Stimulated activated CD4-positive, alpha-beta T cell treated with anti-CD3 and anti-CD28 coated beads, Interleukin-12 subunit alpha, Interleukin-12 subunit beta, amount 100 ng/mL, for 24 hours (primary cell): ENCODE data around the gene SERTAD1.
"Not testable (repeated sequence)": the region's sequence is repeated elsewhere in the genome, so short reads cannot be mapped to it uniquely, and the experiment has no call there.

Experiments used
- DNase-seq, 2 experiments: peaks; one replicate each; pipeline ENCODE4 v3.0.0-alpha.2; 2020; ENCODE audit warnings: low read depth in 2 of 2

The SERTAD1 gene, protein sequence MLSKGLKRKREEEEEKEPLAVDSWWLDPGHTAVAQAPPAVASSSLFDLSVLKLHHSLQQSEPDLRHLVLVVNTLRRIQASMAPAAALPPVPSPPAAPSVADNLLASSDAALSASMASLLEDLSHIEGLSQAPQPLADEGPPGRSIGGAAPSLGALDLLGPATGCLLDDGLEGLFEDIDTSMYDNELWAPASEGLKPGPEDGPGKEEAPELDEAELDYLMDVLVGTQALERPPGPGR

DNA sequence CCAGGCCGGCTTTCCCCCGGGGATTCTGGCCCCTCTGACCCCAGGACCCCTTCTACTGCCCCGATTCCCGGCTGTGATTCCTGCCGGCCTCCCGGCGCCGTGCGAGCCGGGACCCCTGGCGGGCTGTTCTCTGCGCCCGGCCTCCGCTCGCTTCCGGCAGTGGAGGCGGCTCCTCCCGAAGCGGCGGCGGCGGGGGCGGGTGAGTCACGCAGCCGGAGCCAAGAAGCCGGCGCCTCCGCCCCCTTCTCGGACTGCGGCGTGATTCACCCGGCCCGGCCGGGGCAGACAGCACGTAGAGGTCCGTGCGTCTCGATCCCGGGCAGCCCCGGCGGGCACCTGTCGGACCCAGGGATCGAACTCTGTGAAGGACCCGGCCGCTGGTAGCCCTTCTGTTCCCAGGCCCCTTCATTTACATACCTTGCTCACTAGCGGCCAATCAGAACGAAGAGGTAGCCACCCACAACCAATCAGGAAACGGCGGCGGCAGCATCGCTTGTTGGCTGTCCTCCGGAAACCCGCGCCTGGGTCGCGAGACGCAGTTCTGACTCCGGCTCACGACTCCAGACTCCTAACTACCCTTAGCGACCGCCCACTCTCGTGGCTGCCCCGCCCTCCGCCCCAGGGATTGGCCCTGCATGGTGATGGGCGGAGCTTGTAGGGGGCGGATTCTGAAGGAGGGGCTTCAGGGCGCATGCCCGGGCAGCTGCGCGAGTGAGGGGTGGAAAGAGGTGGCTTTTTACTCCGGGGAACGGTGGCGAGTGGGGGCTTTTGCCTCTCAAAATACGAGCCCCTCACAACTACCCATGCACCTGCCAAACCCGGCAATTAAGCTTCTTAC, at the start of gene SERTAD1:
TSS of gene SERTAD1 (minus strand) at position 543 of the 838 bp plus-strand sequence. CDS start 2,446 bp downstream, outside the sequence.
- DNase-seq, result peak; percentile 100

DNA sequence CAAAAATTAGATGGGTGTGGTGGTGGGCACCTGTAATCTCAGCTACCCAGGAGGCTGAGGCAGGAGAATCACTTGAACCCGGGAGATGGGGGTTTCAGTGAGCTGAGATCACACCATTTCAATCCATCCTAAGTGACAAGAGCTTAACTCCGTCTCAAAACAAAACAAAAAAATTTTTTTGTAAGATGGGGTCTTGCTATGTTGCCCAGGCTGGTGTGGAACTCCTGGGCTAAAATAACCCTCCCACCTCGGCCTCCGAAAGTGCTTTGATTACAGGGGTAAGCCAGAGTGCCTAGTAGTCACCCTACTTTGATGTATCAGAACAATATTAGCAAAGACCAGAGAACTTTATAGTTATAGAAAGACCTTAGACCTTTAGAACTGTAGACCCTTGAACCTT, 48.9 kb upstream of the SERTAD1 start:
- no peak for DNase-seq

DNA sequence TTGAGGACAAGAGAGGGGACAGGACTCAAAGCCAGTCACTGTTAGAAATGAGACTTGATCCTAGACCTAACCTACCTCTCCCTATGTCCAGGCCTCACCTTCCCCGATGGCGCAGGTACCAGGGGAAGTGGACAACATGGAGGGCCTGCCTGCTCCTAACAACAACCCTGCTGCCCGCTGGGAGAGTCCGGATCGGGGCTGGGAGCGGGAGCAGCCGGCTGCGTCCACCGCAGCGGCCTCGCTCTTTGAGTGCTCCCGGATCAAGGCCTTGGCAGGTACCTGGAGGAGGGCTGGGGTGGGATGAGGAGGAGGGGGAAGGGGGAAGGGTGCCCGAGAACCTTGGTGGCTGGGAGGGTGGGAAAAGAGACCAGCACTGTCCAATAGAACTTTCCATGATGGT, 46.7 kb upstream of the SERTAD1 start:
- DNase-seq, result no peak

DNA sequence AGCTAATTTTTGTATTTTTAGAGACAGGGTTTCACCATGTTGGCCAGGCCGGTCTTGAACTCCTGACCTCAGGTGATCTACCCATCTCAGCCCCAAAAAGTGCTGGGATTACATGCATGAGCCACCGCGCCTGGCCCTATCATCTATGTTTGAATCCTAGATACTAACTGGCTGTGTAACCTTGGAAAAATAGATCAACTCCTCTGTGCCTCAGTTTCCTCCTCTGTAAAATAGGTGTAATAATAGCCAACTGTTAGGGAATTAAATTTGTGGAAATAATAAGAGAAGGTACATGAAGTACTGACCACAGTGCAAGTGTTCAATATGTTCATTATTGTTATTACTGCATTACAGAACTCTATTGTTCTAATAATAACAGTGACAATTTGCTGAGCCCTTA, 45.3 kb upstream of the SERTAD1 start:
- DNase-seq, result no peak

DNA sequence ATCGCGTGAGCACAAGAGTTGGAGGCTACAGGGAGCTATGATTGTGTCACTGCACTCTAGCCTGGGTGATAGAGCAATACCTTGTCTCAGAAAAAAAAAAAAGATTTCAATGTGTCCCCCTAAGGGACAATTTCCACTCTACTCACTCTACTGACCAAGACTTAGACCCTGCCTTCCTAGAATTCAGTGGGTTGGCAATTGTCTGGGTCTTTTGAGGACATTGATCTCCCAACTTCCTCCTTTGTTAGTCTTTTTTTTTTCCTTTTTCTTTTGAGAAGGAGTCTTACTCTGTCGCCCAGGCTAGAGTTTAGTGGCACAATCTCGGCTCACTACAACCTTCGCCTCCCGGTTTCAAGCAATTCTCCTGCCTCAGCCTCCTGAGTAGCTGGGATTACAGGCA, 43.2 kb upstream of the SERTAD1 start:
- DNase-seq, result no peak

DNA sequence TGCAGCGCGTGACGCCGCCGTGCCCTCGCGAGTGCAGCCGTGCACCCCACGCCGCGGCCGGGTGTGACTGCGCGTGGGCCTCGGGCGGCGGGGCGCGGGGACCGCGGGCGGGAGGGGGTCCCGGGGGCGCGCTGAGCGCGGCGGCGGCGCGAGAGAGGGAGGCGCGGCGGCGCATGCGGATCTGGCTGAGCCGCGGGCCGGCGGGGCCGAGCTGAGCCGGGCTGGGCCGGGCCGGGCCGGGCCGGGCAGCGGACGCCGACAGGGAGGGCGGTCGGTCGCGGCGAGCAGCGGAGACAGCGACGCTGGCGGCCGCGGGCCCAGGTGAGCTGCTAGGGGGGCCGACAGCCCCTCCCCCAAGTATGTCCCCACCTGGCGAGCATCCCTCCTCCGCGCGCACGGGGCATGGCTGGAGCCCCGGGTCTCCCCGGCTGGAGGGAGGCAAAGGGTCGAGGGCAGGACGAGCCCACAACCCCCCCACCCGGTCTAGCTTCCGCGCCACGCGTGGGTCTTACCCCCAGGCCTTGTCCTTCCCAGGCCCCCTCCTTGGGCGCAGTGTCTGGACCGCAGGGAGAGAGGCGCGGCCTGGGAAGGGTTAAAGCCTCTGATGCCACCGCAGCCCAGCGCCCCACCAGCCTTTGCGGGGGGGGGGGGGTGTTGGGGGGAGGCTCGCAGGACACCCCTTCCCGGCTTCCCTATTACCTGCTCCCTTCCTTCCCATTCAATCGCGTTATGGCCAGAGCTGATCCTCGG, 41.4 kb upstream of the SERTAD1 start, which contains the start of gene SPTBN4:
TSS of gene SPTBN4 (plus strand) at position 17 of the 750 bp plus-strand sequence. CDS start 5,621 bp downstream, outside the sequence.
- no peak for DNase-seq

DNA sequence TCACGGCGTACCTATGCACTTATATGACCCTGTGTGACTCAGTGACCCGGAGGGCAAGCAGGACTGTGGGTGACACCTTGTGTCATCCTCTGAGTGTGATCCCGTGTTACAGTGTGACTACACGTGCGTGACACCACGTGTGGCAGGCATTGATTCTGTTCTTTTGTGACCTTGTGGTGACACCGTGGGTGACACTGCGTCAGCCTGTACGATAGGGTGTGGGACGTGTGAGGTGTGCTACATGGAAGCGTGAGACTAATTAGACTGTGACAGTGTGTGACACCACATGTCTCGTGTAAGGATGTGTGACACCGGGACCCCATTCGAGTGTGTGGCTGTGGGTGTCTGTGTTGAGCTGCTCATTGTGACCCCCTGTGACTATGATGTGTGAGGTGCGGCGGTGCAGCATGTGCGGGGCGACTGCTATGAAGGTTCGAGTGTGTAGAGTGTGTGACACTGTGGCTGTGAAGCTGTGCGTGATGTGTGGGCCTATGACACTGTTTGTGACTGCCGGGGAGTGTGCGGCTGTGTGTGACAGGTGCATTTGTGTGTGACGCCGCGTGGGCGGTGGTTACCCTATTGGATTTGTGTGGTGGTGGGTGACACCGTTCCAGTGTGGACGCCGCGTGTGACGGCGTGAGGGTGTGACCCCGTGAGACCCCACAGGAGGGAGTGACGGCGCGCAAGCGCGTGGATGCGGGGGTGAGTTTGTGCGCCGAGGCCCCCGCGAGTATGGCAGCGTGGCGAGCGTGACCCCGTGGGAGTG, 40.6 kb upstream of the SERTAD1 start:
- DNase-seq, result peak; percentile 47 to 55

DNA sequence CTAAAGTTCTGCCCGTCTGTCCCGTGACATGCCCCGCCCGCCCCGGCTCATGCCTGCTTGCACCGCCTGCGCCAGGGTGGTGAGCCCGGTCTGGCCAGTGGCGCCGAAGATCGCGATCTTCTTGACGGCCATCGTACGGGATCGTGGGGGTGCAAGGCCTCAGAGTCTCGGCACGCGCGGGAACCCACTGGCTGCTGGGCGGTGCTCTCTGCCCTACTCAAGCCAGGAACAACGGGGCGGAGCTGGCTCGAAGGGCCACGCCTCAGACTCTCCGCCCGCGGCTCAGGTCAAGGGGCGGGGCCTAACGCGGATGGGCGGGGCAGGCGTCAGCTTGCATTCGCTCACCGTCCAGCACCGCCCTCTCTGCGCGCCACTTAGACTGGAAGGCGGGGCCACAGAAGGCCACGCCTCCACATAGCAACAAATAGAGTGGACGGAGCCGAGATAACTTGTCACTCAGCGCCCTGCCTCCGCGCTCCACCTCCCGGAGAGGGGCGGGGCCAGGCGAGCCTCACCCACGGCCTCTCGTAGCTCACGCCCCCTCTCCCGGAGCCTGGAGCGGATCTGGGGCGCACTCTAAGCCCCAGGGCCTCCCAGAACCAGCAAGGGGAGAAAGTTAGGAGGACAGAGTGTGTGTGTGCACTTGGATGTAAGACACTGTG, 39.9 kb upstream of the SERTAD1 start, which contains the start of gene BLVRB:
TSS of gene BLVRB (minus strand) at position 189 of the 662 bp plus-strand sequence. CDS start at position 132, 57 bp downstream.
- peak; percentile 97 to 100 for DNase-seq

DNA sequence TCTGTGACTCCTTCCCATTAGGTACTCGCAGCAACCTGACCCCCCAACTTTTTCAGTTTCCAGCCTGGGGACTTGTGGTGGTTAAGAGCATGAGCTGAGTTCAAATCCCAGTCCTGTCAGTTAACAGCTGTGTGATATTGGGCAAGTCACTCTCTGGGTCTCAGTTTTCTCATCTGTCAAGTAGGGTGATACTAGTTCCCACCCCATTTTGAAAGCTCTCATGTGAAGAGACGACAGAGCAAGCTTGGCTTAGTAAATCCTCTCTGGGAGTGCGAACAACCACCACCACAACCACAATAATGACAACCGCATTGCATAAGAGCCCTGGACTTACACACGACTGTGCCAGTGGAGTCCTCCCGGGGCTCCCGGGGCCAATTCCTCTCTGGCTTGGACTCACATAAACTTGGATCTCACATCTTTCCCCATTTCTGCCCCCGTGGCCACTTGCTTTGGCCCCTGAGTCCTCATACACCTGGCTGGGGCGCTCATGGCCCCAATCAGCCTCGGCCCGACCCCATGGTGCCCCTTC, 39.3 kb upstream of the SERTAD1 start:
- no peak for DNase-seq

DNA sequence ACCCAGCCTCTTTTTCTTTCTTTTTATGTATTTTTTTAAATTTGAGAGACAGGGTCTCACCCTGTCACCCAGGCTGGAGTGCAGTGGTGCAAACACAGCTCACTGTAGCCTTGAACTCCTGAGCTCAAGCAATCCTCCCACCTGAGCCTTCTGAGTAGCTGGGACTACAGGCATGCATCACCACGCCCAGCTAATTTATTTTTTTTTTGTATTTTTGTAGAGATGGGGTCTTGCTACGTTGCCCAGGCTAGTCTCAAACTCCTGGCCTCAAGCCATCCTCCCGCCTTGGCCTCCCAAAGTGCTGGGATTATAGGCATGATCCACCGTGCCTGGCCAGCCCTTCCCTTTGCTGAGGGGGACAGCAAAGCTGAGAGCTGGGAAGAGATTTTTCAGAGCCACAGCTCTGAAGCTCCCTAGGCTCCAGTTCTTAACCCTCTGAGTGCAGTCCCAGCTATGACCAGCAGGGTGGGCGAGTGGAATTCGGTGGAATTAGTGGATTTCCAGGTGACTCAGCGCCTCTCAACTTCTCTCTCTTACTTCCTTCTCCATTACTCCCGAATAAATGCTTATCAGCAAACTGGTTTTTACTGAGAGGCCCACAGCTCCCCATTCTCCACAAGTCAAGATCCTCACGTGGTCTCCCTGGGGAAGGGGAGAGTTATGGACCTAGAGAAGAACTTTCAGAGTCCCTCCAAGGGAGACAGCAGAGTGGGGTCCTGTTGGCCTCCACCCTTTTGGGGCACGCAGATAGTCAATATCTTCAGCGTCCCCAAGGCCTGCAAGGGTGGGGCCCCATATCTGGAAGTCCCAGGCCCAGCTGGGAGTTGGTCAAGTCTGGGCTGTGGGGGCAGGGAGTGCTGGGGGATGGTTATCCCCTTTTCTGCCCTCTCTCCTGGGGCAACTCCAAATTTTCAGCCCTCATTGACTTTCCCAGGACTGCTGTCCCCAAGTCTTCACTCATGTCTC, 38.5 kb upstream of the SERTAD1 start:
- peak; percentile 40 to 82 for DNase-seq

DNA sequence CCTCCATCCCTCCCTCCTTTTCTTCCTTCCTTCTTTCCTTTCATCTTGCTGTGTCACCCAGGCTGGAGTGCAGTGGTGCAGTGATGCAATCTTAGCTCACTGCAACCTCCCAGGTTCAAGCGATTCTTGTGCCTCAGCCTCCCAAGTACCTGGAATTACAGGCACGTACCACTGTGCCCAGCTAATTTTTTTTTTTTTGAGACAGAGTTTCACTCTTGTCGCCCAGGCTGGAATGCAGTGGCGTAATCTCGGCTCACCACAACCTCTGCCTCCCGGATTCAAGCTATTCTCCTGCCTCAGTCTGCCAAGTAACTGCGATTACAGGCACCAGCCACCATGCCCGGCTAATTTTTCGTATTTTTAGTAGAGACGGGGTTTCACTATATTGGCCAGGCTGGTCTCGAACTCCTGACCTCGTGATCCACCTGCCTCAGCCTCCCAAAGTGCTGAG, 37.8 kb upstream of the SERTAD1 start:
- not testable (repeated sequence) for DNase-seq

DNA sequence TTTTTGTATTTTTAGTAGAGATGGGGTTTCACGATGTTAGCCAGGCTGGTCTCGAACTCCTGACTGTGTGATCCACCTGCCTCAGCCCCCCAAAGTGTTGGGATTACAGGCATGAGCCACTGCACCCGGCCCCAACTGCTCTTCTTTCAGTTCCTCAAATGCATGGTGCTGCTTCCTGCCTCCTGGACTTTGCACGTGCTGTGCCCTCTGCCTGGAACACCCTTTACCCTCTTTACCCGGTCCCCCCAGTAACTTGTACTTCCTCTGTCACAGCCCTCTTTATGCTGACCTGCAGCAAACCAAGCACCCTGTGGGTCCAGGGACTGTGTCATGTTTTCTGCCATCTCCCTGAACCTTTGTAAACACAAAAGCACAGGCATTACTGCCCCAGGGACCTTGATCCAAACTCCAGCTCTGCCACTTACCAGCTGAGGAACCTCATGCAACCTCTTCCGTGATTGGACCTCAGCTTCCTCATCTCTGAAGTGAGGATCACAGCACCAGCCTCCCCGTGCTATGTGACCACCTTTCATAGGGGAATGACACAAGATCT, 36.0 kb upstream of the SERTAD1 start:
- no peak for DNase-seq

DNA sequence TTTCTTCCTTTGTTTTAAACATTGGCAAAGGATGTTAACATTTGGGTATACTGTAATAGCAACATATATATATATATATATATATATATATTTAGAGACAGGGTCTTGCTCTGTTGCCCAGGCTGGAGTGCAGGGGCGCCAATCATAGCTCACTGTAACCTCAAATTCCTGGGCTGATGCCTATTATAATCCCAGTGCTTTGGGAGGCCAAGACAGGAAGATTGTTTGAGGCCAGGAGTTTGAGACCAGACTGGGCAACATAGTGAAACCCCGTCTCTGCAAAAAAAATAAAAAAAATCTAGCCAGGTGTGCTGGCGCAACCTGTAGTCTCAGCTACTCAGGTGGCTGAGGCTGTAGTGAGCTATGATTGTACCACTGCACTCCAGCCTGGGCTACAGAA, 34.4 kb upstream of the SERTAD1 start:
- no peak for DNase-seq

DNA sequence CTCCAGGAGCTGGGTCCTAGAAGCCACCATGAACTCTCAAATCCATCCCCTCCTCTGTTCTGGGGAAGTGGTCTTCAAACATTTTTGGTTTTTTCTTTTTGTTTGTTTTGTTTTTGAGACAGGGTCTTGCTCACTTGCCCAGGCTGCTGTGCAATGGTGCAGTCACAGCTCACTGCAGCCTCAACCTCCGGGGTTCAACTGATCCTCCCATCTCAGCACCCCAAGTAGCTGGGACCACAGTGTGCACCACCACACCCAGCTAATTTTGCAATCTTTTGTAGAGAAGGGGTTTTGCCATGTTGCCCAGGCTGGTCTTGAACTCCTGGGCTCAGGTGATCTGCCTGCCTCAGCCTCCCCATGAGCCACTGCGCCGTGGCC, 32.8 kb upstream of the SERTAD1 start:
- no peak for DNase-seq

DNA sequence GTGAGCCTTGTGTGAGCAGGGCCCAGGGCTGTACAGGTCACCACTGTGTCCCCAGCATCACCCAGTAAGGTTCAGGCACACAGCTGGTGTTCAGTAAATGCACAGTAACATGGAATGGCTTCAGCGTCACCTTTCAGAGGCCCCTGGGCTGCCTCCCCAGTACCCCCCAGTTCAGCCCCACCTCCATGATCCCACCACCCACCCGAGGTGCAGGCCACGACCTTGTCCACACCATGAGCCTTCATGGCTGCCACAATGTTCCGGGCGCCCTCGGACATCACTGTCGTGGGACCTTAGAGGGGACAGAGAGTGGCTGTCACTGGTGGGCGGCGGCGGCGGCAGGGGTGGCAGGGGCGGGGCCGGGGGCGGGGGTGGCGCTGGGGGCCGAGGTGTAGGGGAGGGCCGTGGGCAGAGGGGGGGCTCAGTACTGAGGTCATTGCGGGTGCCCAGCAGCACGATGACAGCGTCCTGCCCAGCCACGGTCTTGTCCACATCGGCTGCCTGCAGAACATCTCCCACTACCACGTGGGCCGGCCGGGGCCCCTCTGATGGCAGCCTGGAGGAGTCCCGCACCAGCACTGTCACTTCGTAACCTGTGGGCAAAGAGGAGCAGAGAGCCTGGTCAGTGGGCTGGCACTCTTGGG, 32.3 kb upstream of the SERTAD1 start:
- no peak for DNase-seq

DNA sequence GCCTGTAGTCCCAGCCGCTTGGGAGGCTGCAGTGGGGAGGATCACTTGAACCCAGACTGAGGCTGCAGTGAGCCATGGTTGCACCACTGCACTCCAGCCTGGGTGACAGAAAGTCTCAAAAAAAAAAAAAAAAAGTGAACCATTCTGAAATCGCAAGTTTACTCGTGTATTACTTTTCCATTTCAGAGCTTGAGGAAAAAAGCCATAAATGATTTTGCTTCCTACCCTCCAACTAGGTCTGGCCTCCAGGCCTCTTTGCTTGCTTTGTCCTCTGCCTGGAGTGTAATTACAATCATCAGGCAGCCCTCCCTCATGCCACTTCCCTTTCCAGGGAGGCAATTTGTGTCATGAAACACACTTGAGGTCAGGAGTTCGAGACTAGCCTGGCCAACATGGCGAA, 31.3 kb upstream of the SERTAD1 start:
- no peak for DNase-seq

DNA sequence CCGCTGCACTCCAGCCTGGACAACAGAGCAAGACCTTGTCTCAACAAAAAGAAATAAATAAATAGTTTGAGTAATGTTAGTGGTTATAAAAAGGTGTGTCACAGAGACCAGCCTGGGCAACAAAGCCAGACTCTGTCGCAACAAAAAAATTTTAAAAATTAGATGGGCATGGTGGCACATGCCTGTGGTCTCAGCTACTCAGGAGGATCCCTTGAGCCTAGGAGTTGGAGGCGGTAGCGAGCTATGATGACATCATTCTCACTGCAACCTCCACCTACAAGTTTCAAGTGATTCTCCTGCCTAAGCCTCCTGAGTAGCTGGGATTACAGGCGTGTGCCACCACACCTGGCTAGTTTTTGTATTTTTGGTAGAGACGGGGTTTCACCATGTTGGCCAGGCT, 28.2 kb upstream of the SERTAD1 start:
- not testable (repeated sequence) for DNase-seq

DNA sequence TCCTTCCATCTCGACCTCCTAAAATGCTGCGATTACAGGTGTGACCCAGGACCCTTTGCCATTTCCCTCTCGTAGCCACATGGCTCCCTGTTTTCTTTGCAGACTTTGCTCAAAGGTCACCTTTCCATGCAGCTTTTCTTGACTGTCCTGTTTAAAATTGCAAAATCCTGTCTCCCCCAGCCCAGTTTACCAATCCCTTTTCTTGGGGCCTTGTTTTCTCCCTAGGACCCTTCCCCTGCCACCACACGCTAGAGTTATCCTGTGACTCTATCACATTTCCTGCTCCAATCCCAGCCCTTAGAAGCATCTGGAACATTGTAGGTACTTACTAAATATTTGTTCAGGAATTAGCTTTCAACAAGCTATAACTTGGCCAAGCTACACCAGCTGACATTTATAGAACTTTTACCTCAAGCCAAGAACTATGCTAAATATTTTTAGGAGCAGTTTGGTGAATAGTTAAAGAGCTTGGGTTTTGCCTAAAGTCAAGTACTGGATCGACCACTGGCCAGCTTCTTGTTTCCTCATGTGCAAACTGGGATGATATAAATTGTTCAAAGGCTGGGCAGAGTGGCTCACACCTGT, 27.5 kb upstream of the SERTAD1 start:
- DNase-seq, result no peak
